SK-N-SH (cell line): ENCODE data around the gene CCDC9. TPM values are rescaled to one million over a fixed set of nuclear protein-coding genes. Genes with fewer than 3 reads are reported as not detected.

ENCODE experiments used
- CTCF ChIA-PET: fragments of 300-600, 350-600 bp; formaldehyde crosslinking; extraction: SDS; loops from one replicate; lab custom pipeline; 2021; lab: Yijun Ruan, JAX
- POLR2A ChIA-PET: fragments of 350-600 bp; sonication (Branson Sonifier 250); formaldehyde crosslinking; extraction: SDS; loops from one replicate; lab custom pipeline; 2020; ENCODE audit warnings: antibody characterized with exemption, inconsistent platforms; lab: Yijun Ruan, JAX
- DNase-seq: peaks from one replicate; pipeline ENCODE4 v3.0.0; 2012
- H2AFZ ChIP-seq: fragments of 200-600 bp; sonication (generic); 2 replicates; pipeline ENCODE4 v1.8.1; 2016; ENCODE audit warnings: antibody characterized with exemption, mild to moderate bottlenecking, low read depth
- H3F3A ChIP-seq: fragments of 200-600 bp; sonication (generic); replicated peaks from 2 replicates; pipeline ENCODE3; 2016; ENCODE audit warnings: antibody characterized with exemption, mild to moderate bottlenecking; ENCODE audit not compliant: insufficient read depth
- H3K27ac ChIP-seq, 2 experiments: fragments of 200-500 bp in 1 of 2; fragments of 200-600 bp in 1 of 2; sonication (Bioruptor generic) in 1 of 2; sonication (generic), shearing (Covaris generic) in 1 of 2; 2 replicates each; pipeline versions ENCODE4 v1.5.1 to v1.6.1; 2014 to 2016; ENCODE audit warnings: low read depth in 2 of 2, inconsistent platforms in 1 of 2, low read length in 1 of 2, mild to moderate bottlenecking in 1 of 2, mixed read lengths in 1 of 2
- H3K27me3 ChIP-seq: fragments of 200-600 bp; sonication (generic), shearing (Covaris generic); 2 replicates; pipeline ENCODE4 v1.6.1; 2016; ENCODE audit warnings: mixed run types; ENCODE audit not compliant: insufficient read depth
- H3K36me3 ChIP-seq, 2 experiments: fragments of 200-500 bp in 1 of 2; fragments of 200-600 bp in 1 of 2; sonication (Bioruptor generic) in 1 of 2; sonication (generic) in 1 of 2; replicated peaks in 1 of 2; 2 replicates each; pipeline versions ENCODE3 to v1.5.1; 2014 to 2016; ENCODE audit warnings: low read length in 1 of 2, mild to moderate bottlenecking in 1 of 2; ENCODE audit not compliant: insufficient read depth in 2 of 2, control insufficient read depth in 1 of 2
- H3K4me1 ChIP-seq, 2 experiments: fragments of 200-500 bp in 1 of 2; fragments of 200-600 bp in 1 of 2; sonication (Bioruptor generic) in 1 of 2; sonication (generic), shearing (Covaris generic) in 1 of 2; 2 replicates each; pipeline versions ENCODE4 v1.5.1 to v1.6.1; 2014 to 2016; ENCODE audit warnings: low read depth in 1 of 2, low read length in 1 of 2, mixed run types in 1 of 2; ENCODE audit not compliant: insufficient read depth in 2 of 2, control insufficient read depth in 1 of 2
- H3K4me2 ChIP-seq: fragments of 200-600 bp; sonication (generic), shearing (Covaris generic); 2 replicates; pipeline ENCODE4 v1.6.1; 2017; ENCODE audit warnings: mixed run types
- H3K4me3 ChIP-seq, 2 experiments: fragments of 200-500 bp in 1 of 2; fragments of 200-600 bp in 1 of 2; sonication (Bioruptor generic) in 1 of 2; sonication (generic), shearing (Covaris generic) in 1 of 2; 2 replicates each; pipeline versions ENCODE4 v1.5.1 to v1.8.1; 2014 to 2016; ENCODE audit warnings: low read depth in 2 of 2, inconsistent platforms in 1 of 2, low read length in 1 of 2, mild to moderate bottlenecking in 1 of 2, mixed read lengths in 1 of 2, moderate library complexity in 1 of 2
- H3K79me2 ChIP-seq: fragments of 200-600 bp; sonication (generic); 2 replicates; pipeline ENCODE4 v1.8.1; 2017; ENCODE audit warnings: mild to moderate bottlenecking; ENCODE audit not compliant: insufficient read depth
- H3K9ac ChIP-seq: fragments of 200-600 bp; sonication (generic); 2 replicates; pipeline ENCODE4 v1.6.1; 2017; ENCODE audit warnings: mixed run types
- H3K9me2 ChIP-seq: fragments of 200-600 bp; sonication (generic); 2 replicates; pipeline ENCODE4 v1.6.1; 2017; ENCODE audit warnings: mixed run types
- H3K9me3 ChIP-seq: fragments of 200-600 bp; sonication (generic); 2 replicates; pipeline ENCODE4 v1.6.1; 2017; ENCODE audit warnings: mixed run types, mild to moderate bottlenecking, moderate library complexity
- H4K20me1 ChIP-seq: fragments of 200-600 bp; sonication (generic); 2 replicates; pipeline ENCODE4 v1.6.1; 2017; ENCODE audit warnings: mild to moderate bottlenecking, mixed run types; ENCODE audit not compliant: insufficient read depth
- CHD2 ChIP-seq: fragments of 150-350 bp; IDR thresholded peaks from 2 replicates; pipeline ENCODE4 v1.6.1; 2018; ENCODE audit warnings: low read length; ENCODE audit not compliant: partially characterized antibody
- CTCF ChIP-seq: fragments of 200-600 bp; sonication (generic); IDR thresholded peaks from 2 replicates; pipeline ENCODE4 v1.6.1; 2017; ENCODE audit warnings: antibody characterized with exemption, mild to moderate bottlenecking, moderate library complexity
- ELF1 ChIP-seq: IDR thresholded peaks from 2 replicates; pipeline ENCODE4 v1.4.0; 2012
- EP300 ChIP-seq, 2 experiments: IDR thresholded peaks; 2 replicates each; pipeline versions ENCODE4 v1.4.0 to v1.6.1; 2012; ENCODE audit warnings: borderline replicate concordance in 1 of 2, low read depth in 1 of 2, low read length in 1 of 2
- EZH2phosphoT487 ChIP-seq: fragments of 200-600 bp; sonication (generic); IDR thresholded peaks from 2 replicates; pipeline ENCODE4 v1.6.1; 2017; ENCODE audit warnings: low read depth, mixed run types, mild to moderate bottlenecking, antibody characterized with exemption, moderate library complexity, borderline replicate concordance
- FOXM1 ChIP-seq: IDR thresholded peaks from 2 replicates; pipeline ENCODE4 v1.4.0; 2012; ENCODE audit warnings: low read depth, mild to moderate bottlenecking
- GABPA ChIP-seq: IDR thresholded peaks from 2 replicates; pipeline ENCODE4 v1.4.0; 2012; ENCODE audit warnings: low read depth, mild to moderate bottlenecking
- GATA2 ChIP-seq: sonication (generic); formaldehyde crosslinking; IDR thresholded peaks from 2 replicates; pipeline ENCODE4 v1.5.0; 2020; ENCODE audit warnings: mild to moderate bottlenecking, missing genetic modification reagents
- MAX ChIP-seq: IDR thresholded peaks from 2 replicates; pipeline ENCODE4 v1.4.0; 2012; ENCODE audit warnings: low read depth
- NFIC ChIP-seq: IDR thresholded peaks from 2 replicates; pipeline ENCODE4 v1.4.0; 2012; ENCODE audit warnings: borderline replicate concordance
- PBX3 ChIP-seq: IDR thresholded peaks from 2 replicates; pipeline ENCODE4; 2012
- RAD21 ChIP-seq: IDR thresholded peaks from 2 replicates; pipeline ENCODE4 v1.6.1; 2012; ENCODE audit warnings: mild to moderate bottlenecking, low read length
- REST ChIP-seq: IDR thresholded peaks from 2 replicates; pipeline ENCODE4 v1.6.1; 2012; ENCODE audit warnings: mild to moderate bottlenecking, low read depth, low read length, moderate library complexity
- RXRA ChIP-seq: IDR thresholded peaks from 2 replicates; pipeline ENCODE4 v1.4.0; 2012; ENCODE audit warnings: low read depth, mild to moderate bottlenecking, borderline replicate concordance
- SMC3 ChIP-seq: IDR thresholded peaks from 2 replicates; pipeline ENCODE4 v1.6.1; 2012; ENCODE audit warnings: low read depth, low read length, improper control_type of control experiment
- TCF12 ChIP-seq: IDR thresholded peaks from 2 replicates; pipeline ENCODE4 v1.4.0; 2012
- USF1 ChIP-seq: IDR thresholded peaks from 2 replicates; pipeline ENCODE4 v1.4.0; 2012; ENCODE audit warnings: low read depth, borderline replicate concordance
- USF2 ChIP-seq: fragments of 150-350 bp; IDR thresholded peaks from 2 replicates; pipeline ENCODE4 v1.6.1; 2017; ENCODE audit warnings: antibody characterized with exemption, low read length, low read depth, borderline replicate concordance
- ZBTB33 ChIP-seq: IDR thresholded peaks from 2 replicates; pipeline ENCODE4 v1.4.0; 2012; ENCODE audit warnings: low read depth, borderline replicate concordance
- WGBS: methylation state at CpG from one replicate; pipeline ENCODE4 v1.1.6; 2017; ENCODE audit warnings: low lambda C conversion rate; 5-methylcytosine and 5-hydroxymethylcytosine counted together
- polyA plus RNA-seq, 3 experiments: library from polyadenylated mRNA; depleted of rRNA; stranded (reverse); fragments of >200 nt; gene quantifications; 2 replicates each; pipeline ENCODE4 v1.2.3, GENCODE V29; 2012

Gene CCDC9
- polyA plus RNA-seq, 1 of the 3 experiments (the other 2 are of a cell fraction), result 12.4 TPM

GRCh38 chr19:47258434-47258833 is 2.1 kb downstream of the CCDC9 start:
- peaks cover 50% of the 10 kb centered on the region for H3K79me2 ChIP-seq
- no peak overlapping the region for H2AFZ ChIP-seq
- ChIA-PET CTCF (no interaction called here), POLR2A (no interaction called here)
- H3K4me2 ChIP-seq, result peak overlapping the region; percentile 88
- 93% methylated on average over 9 of the region's 9 CpGs for WGBS
- TF ChIP-seq TCF12 (no peak), CTCF (no peak), RAD21 (no peak), RXRA (no peak), FOXM1 (no peak), USF1 (no peak), REST (no peak), MAX (no peak), EP300 (IDR thresholded peaks at IDR 0.05; ENCODE audit: borderline replicate concordance in 1 of 2, low read depth in 1 of 2, low read length in 1 of 2) (no peak), EZH2phosphoT487 (no peak), GABPA (no peak), SMC3 (no peak), ELF1 (no peak), CHD2 (no peak), PBX3 (no peak), GATA2 (CRISPR knock-in tag) (no peak), USF2 (no peak), NFIC (no peak), ZBTB33 (no peak)
- no peak for DNase-seq
- H3K9ac ChIP-seq, result peak overlapping the region; percentile 70
- H3K27me3 ChIP-seq, result no peaks in the 10 kb centered on the region
- no peaks in the 10 kb centered on the region for H3K9me2 ChIP-seq
- H4K20me1 ChIP-seq, result no peaks in the 10 kb centered on the region; the same call in 1 of the 2 replicates
- peaks cover 33 to 35% of the 10 kb centered on the region in 2 experiments for H3K36me3 ChIP-seq
- no peaks in the 10 kb centered on the region for H3K9me3 ChIP-seq
- peak overlapping the region in 1 of 2 experiments; percentile 94; a peak in 3 of 4 replicates for H3K27ac ChIP-seq
- H3K4me3 ChIP-seq, result peak overlapping the region; percentile 57 to 68; a peak in 3 of 4 replicates
- peaks cover 16% of the 10 kb centered on the region for H3F3A ChIP-seq
- H3K4me1 ChIP-seq, result peaks cover 9 to 13% of the 10 kb centered on the region in 2 experiments; a peak in 2 of 4 replicates
